SKM-1 treated with dmso at 0.1 percent for 144 hours (cell line): ENCODE data around the gene LRCH4.

ENCODE experiments used
- DNase-seq: peaks from one replicate; lab custom pipeline; 2025; ENCODE audit not compliant: unreplicated experiment; lab: John Stamatoyannopoulos, UW

The LRCH4 gene

DNA sequence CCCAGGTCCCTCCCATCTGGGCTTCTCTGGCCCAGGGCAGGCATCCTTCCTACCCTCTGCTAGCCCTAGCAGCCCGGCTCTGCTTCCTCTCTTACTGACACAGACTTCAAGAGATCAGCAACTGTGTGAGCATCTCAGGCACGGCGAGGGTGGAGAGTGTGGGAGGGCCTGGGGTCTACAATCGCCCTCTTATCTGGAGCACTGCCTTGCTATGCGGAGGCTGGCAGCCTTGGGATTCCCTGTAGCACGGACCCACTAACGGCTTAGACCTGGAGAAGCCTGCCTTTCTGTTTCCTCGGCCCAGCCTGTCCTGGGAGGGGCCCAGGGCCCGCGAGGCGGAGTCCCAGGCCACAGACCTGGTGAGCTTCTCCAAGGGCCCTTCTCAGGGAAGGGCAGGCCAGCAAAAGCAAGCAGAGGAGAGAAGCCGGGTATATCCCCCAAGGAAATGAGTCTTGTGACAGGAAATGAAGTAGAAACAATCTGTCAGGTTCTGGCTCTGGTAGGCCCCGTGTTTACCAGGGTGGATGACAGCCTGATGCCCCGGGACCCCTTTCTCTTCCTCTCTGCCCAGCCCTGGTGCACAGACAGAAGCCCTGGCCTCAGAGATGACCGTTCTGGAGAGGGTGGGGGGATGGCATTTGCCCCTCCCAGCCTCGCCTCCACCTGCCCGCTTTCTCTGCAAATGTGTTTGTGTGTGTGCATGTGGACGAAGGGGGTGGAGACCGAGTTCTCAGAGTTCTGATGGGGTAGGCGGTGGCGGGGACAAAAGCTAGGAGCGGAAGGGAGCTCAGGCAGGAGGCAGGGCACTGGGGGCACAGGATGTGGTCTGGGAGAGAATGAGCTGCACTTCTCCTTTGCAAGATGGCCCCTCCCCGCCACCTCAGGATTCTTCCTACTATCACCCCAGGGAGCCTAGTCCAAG lies 2.5 kb downstream of the LRCH4 start:
- peak; percentile 95 for DNase-seq

DNA sequence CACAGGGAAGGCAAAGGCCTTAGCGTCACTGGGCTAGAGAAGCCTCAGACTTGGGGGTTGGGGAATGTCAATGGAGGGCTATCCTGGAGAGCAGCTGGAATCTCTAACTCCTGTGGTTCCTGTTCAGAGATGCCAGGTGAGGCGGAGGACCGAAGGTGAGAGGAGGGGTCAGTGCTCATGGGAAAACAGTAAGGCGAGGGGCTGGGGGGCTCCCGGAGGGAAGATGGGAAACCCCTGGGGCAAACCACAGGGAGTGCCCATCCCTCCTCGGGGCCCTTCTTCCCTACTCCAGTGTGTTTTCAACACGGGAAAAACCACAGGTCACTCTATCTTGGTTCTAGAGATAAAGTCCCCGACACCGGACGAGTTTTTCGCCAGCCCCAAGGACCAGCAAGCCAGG lies 3.3 kb downstream of the LRCH4 start:
- no peak for DNase-seq

DNA sequence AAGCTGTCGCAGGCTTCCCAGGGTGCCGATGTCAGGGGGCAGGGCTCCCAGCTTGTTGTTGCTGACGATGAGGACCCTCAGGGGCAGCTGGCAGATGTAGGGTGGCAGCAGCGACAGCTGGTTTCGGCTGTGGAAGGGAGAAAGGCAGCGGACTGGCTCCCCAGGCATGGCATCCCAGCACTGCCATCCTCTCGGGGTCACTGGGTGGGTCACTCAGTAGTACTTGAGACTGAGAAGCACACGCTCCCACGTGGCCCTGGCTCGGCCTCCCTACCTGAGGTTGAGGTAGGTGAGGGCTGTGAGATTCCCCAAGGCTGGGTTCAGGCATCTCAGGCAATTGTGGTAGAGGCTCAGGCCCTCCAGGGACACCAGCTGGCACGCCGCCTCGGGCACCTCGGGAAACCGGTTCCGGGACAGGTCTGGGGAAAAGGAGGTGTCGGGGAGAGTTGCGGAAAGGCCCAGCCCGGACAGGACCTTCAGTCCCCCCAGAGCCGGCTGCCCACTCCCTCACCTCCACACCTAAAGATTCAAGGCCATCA lies 3.8 kb downstream of the LRCH4 start:
- DNase-seq, result no peak

DNA sequence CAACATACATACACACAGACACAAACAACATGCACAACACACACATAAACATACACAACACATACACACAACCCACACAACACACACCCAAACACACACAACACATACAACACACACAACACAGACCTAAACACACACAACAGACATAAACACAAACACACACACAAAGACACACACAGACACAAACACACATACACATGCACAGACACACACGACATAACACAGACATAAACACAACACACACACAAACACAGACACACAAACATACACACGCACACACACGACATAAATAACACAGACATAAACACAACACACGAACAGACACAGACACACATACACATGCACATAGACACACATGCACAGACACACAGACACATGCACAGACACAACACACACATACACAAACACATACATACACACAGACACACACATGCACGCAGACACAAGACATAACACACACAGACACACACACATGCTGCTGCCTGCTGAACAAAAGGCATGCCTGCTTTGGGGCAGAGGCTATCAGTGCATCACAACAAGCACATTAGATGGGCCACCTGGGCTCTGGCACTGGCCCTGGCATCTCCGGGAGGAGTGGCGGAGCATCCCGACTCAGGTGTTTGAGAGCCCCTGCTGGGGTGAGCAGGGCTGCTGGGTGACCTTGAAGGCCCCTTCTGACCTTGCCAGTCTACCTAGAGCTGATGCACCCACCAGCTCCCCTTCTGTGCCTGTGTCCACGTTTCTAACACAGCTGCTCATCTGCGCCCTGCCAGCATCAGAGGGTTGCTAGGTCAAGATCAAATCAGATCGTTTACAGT lies 5.3 kb downstream of the LRCH4 start:
- DNase-seq, result no peak

DNA sequence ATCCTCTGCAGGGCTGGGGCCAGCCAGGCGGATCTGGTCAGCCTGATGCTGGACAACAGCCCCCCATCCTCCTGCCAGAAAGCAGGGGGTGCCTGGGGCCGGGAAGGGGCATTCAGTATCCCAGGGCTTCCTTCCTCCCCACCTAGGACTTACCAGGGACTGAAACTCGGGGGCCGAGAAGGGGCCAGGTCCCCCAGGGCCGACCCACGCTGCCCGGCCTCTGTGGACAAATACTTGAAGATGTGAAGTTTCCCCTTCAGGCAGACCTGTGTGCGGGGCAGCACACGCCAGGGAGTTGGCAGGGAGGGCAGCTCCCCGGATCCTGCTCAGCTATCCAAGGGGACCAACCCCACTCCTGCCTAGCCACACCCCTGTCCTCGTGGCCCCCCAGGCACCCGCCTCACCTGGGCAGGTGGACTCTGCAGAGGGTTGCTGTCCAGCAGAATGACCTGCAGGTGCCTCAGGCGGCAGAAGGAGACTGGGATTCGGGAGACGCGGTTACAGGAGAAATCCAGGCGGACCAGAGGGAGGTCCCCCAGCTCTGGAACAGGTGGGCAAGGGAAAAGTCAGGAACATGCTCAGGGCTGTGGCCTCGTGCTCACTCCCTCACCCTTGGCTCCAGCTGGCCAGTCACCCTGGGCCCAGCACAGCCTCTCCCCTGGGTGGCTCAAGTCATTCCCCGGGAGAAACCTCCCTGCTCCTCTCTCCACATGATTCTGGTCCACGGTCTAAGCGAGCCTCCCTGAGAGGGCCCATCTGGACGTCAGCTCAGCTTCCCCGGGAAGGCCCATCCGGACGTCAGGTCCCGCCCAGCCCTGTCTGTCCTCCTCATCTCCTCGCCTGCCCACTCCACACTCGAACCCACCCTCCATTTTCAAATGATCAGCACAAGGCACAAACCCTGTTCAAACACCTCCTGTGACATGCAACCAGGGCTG lies 7.4 kb downstream of the LRCH4 start:
- DNase-seq, result no peak

DNA sequence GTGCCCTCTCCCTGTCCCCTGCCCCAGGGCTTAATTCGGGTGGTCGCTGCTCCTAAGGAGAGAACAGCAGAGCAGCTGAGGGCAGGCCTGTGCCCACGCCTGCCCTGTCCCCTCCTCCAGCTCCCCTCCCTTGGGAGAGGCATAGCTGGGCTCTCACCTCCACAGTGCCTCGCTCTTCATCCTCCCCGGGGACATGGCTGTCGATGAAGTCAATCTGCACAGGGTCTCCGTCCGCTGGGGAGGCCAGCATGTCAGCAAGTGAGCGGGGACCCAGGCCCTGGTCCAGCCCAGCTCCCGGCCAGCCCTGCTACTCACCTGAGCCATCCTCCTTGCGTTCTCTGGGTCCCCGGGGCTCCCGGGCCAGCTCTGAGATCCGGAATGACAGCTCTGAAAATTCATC lies 8.4 kb downstream of the LRCH4 start:
- DNase-seq, result no peak

DNA sequence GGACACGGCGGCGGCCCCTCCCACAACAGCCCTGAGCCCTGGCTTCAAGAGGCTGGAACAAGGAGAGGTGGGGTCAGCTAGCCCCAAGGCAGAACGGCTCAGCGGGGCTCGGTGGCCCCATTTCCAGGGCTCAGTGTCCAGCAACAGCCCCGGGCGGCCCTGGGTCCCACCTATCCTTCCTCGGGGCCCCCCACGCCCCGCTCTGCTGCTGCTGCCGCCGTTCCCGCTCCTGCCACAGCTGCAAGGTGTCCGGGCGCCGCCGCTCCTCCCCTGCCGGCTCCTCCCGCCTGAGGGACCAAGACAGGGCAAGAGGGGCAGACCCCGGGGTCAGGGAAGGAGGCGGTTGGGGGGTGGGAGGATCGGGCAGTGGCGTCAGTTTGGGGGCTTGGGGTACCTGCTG lies 8.8 kb downstream of the LRCH4 start:
- DNase-seq, result no peak

DNA sequence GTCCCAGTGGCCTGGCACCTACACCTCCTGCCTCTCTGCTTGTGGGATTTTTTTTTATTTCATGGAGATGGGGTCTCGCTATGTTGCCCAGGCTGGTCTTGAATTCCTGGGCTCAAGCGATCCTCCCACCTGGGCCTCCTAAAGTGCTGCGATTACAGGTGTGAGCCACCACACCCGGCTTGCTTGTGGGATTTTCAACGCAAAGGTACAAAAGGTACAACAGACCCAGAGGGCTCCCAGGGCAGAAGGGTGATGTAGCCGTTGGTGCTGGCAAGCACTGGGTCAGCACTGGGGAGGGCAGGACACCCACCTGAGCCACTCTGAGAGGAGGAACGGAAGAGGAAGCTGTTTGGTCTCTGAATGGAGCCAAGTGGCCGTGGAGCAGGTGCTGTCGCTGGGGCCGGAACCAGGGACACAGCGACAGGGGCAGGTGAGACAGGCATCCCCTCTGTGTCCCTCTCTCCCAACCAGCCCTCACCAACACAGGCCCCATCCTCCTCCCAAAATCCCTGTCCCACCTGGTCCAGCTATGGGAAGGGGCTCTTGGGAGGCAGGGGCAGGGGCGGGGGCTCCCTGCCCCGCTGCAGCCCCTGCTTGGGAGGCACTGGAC lies 9.4 kb downstream of the LRCH4 start:
- no peak for DNase-seq

DNA sequence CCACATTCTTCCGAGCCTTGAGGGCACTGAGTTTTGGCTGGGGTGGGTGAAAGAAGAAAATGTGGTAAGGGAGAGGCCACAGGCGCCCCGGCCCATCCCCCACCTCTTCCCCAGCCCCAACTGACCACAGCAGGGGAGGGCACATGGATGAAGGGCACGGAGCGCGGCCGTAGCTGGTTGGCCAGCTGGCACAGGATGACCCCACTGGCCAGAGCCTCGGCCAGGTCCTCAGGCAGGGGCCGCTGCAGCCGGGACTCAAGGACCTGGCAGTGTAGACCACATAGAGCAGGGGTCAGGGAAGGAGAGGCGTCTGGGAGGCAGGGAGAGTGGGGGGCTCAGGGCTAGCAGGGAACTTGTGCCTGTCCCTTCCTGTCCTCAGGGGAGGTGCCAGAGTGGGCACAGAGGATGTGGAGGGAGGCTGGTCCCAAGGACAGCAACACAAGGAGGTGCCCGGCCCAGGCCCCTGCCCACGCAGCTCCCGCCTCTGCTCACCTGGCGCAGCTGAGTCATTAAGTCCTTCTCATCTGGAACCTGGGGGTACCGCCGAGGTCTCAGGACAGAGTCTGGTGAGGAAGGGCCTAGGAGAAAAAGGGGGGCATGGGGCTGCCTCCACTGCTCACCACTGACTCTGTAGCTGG lies 10.1 kb downstream of the LRCH4 start:
- DNase-seq, result no peak

DNA sequence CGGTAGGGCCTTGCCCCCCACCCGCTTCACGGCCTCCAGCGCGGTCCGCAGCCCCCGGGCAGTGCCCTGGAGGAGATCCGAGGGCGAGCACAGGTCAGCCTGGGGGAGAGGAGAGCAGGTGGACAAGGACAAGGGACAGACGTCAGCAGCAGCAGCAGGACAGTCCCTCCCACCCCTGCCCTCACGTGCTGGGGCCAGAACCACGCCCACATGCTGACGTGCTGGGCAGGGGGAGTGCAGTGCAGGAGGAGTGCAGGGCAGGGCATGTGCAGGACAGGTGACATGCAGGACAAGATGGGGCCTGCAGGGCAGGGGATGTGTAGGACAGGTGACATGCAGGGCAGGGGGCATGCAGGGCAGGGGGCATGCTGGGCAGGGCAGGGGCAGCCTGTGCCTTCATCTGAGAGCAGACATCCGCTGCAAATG lies 10.7 kb downstream of the LRCH4 start:
- DNase-seq, result no peak

DNA sequence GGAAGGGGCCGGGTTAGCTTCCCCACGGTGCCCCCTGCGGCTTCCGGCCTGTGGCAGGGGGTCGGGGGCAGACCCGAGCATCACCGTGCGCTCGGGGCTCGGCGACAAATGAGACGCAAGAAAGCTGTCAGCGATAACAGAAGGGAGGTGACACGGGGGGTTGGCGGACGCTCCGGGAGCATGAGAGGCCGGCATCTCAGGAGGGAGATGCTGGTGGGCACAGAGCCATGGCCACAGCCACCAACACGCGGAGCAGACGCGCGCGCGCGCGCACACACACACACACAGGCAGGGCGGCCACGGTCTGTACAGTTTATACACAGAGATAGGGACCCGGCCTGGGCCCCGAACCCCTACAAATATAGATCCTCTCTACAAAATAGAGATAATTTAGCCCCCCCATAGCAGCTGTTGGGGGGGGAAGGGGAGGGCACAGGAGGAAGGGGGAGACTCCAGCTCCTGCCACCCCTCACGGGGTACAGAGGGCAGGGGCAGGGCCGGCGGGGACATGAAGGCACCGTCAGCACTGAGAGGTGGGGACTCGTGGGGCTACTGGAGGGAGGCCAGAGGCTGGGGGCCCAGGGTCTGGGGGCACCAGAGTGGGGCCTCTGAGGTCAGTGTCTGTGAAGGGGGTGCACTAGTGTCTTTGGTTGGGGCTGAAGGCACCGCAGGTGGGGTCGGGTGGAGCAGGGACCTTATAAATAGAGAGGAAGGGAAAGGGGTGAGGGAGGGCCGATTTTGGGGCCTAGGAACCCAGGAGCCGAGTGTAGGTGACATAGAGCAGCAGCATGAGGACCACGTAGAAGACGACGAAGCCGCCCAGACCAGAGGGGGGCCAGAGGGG lies 11.3 kb downstream of the LRCH4 start:
- DNase-seq, result no peak

DNA sequence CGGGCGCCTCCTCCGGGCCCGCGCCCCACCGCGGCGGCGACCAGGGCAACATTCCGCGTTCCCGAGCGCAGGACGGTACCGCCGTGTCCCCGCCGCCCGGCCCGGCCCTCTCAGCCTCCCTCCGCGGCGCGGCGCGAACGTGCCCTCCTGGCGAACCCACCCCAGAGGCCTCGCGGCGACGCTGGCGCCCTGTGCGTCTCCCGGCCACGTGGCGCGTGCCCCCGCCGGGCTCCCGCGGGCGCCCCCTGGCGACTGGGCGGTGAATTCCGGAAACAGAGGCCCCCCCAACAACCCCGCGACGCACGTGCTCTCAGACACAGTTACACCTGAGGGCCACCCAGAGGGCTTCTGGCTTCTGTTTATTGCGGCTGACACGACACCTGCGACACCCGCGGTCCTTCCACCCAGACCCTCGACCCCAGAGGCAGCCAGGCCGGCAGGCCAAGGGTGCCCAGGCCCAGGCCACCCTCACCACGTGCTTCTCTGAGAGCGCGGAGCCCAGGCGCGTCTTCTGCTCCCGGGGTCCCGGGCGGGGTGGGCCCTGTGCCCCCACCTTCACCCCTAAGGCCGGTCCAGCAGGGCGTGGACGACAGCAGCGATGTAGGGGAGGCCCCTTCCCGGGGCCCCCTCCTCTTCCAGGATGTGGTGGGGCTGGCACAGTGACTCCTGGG lies 12.1 kb downstream of the LRCH4 start, which contains the start of gene SAP25:
TSS of gene SAP25 (minus strand) at position 210 of the 671 bp plus-strand sequence. CDS start at position 52, 158 bp downstream.
- DNase-seq, result no peak

DNA sequence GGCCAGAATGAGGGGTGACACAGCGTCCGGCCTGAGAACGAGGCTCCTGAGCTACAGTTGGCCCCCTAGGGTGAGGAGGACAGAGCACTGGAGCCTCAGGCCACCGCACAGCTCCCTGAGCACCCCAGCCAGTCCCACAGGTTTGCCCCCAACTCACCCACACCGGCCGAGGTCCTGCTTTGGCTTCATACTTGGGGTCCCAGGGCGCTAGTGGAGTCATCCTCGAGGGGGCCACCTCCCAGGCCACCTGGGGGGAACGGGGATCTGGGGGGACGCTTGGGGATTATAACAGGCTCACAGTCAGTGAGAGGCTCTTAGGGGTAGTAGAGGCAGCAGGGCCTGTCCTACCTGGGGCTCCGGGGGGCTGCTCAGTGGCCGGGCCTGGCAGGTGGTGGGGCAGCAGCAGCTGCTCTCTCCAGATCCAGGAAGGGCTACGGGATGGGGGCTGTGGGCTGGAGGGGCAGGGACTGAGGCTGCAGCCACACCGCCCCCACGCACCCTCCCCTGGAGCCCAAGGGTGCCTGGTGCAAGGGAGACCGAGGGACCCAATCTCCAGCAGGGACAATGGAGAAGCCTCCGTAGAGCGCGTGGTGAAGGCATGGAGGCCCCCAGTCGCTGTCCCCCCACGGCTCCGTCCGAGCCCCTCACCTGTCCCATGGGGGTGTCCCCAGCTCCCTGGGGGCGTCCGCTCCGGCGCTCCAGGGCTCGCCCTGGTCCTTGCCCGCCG lies 12.8 kb downstream of the LRCH4 start:
- DNase-seq, result no peak

DNA sequence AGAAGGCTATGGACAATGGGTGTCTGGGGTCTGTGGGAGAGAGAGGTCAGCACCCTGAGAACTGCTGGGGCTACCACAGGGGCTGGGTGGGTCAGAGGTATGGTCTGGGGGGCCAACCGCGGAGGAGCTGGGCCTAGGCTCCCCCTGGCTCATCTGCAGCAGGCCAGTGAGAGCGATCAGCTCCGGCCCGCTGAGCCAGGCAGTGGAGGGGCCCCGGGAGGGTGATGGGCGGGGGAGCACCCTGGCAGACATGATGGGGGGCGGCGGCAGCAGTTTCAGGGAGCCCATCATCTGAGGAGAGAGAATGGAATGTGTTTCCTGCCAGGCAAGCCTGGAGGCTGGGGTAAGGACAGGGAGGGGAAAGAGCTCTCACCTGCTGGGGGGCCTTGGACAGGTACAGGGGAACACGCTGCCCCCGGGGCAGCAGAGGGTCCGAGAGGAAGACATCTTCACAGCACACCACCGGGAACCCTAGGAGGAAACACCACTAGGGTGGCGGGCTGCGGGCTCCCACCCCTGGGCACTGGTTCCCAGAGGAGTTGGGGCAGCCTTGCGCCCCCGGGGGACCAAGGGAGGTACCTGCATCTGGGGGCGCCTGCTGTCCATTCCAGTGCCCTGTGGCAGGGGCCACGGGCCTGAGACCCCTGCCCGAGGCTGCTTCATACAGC lies 13.5 kb downstream of the LRCH4 start:
- no peak for DNase-seq

DNA sequence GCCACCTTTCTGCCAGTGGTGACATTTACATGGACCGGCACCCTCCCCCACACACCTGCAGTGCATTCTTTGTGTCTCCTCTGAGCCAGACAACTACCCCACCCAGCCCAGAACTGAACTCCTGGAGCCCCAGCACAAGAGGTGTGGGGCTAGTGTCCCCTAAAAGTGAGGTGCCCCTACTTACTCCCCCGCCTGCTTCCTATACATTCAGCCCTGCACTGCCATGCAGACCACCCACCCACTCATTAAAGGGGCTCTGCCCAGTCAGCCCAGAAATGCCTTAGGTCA lies 14.2 kb downstream of the LRCH4 start:
- DNase-seq, result no peak

DNA sequence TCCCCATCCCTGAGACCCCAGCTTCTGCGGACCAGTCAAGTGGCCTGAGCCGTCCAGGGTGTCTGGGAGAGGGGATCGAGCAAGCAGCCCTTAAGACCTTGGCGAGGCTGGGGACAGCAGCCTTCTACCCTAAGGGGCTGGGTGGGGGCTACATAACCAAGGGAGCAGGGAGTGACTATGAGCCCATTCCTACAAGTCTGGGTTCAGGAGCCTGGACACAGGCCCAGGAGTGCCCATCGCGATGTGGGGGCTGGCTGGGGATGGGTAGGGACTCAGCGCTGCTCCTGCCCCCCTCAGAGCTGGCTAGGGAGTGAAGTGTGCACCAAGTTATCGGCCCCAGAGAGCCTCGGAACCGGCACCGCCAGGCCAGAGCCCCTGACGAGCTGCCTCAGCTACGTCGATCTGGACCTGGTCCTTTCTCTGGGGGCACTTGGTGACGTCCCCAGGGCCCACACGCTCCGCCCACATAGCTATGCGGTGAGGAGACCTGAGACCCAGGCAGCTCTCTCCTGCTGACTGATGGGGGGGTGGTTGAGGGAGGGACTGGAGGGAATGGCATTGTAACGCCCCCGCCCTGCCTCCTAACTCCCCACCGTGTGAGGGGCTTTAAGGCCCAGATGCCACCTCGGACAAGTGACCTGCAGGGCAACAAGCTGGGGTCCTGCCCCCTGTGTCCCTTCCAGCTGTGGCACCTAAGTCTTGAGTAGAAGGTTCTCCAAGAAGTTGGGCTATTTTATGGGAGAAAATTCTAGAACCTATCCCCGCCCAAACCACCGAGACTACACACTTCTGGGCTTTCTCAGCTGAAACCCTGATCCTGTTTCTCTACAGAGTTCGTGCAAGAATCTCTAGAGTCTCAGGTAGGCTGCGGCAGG lies 14.7 kb downstream of the LRCH4 start:
- no peak for DNase-seq
